HG02678 (cell line): ENCODE results near the gene GPATCH2L.

Experiments
- ATAC-seq: cut with Tn5 transposase; IDR thresholded peaks from one replicate; pipeline ENCODE4 v1.9.1; 2021; ENCODE audit warnings: mild to moderate bottlenecking, moderate library complexity; ENCODE audit not compliant: unreplicated experiment

GPATCH2L gene

GRCh38 chr14:76253111-76253510 lies 101.4 kb downstream of the GPATCH2L start:
- no peak for ATAC-seq

- no peak for ATAC-seq
Observed at GRCh38 chr14:76256545-76256944, 104.8 kb downstream of the GPATCH2L start.

GRCh38 chr14:76257111-76257803 lies 105.5 kb downstream of the GPATCH2L start:
- ATAC-seq, result no peak

GRCh38 chr14:76257842-76258397 lies 106.2 kb downstream of the GPATCH2L start:
- no peak for ATAC-seq

GRCh38 chr14:76259029-76259735 lies 107.5 kb downstream of the GPATCH2L start:
- no peak for ATAC-seq

GRCh38 chr14:76260749-76261148 lies 109.0 kb downstream of the GPATCH2L start:
- ATAC-seq, result no peak

GRCh38 chr14:76261371-76261811 lies 109.7 kb downstream of the GPATCH2L start:
- ATAC-seq, result no peak

GRCh38 chr14:76262641-76263040 lies 110.9 kb downstream of the GPATCH2L start:
- no peak for ATAC-seq
